SHP77 treated with DMSO at 0.1 percent for 48 hours (cell line): ENCODE results near the gene PRMT7.

Experiments
- DNase-seq: peaks from one replicate; lab custom pipeline; 2025; lab: John Stamatoyannopoulos, UW

Gene PRMT7

DNA sequence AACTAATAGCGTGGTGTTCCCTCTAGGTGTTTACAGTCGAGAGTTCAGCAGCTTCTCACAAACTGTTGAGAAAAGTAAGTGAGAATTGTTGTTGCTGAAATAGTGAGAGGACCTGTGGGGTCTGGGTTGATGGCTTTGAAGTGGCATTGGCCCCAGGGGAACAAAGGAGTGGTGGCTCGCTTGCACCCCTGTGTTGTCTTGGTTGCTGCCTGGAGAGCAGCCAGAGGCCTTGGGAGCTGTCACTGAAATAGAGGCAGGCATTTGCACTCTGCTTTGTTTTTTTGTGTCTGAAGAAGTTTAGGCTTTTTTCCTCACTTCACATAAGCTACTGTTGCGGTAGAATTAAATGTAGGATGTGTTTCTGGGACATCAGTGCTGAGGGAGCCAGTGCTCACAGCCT lies 36.8 kb downstream of the PRMT7 start:
- DNase-seq, result no peak

DNA sequence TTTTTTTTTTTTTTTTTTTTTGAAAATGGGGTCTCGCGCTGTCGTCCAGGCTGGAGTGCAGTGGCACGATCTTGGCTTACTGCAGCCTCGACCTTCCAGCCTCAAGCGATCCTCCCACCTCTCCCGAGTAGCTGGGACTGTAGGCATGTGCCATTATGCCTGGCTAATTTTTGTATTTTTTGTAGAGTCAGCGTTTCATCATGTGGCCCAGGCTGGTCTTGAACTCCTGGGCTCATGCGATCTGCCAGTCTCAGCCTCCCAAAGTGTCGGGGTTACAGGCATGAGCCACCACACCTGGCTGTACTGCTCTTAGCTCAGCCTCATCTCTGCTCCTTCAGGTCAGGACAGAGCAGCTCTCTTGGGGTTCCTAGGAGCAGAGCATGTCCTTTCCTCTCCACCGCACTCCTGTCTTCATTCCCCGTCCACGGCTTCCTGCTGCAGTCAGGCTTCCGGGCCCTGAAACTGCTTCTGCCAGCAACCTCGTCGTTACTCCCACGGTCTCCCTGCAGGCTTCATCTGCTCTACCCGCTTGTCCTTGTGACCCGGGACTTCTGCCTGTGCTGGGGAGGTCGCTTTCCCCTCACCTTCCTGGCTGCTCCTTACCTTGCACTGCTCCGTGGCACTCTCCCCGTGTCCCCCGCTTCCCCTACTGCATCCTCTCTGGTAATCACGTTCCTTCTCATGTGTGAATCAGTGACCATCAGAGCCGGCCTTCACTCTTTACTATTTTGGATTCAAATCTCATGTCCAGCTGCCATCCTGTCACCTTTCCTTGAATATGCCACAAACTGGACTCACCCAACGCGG lies 38.0 kb downstream of the PRMT7 start:
- DNase-seq, result no peak

DNA sequence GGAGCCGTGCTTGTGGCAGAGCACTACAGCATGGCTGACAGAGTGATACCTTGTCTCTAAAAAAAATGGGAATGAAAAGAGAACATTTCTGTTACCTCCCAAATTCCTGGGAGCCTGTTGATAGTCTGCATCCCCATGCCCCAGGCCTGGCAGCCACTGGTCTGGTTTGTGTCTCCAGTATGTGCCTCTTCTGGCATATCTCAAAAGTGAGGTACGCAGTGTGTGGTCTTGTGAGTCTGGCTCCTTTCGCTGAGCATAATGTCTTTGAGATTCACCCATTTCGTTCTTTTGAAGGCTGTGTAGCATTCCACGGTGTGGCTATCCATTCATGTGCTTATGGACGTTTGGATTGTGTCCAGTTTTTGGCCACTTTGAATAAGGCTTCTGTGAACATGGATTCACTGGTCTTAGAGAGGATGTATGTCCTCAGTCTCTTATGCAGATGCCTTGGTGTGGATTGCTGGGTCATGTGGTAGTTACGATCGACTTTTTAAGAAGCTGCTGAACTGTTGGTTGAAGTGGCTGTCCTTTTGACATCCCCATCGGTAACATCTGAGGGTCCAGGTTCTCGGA lies 39.1 kb downstream of the PRMT7 start:
- no peak for DNase-seq

DNA sequence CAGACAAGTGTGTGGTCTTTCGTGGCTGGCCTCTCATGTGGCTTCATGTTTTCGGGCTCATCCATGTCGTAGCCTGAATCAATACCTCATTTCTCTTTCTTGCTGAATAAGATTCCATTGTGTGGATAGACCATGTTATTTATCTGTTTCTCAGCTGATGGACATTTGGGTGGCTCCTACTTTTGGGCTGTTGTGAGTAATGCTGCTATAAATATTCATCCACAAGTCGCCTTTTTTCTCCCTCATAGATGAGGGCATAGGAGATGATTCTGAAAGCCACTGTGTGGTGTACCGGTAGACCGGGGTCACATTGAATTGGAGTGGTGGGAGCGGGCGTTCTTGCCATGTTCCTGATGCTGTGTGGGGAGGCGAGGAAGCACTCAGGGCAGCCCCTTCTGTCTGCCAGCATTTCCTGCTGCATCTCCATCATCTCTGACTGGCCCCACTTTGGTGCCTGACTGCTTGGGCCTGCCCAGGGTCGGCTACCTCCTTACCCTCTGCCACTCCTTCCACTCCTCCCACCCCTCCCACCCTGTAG lies 40.1 kb downstream of the PRMT7 start:
- no peak for DNase-seq

DNA sequence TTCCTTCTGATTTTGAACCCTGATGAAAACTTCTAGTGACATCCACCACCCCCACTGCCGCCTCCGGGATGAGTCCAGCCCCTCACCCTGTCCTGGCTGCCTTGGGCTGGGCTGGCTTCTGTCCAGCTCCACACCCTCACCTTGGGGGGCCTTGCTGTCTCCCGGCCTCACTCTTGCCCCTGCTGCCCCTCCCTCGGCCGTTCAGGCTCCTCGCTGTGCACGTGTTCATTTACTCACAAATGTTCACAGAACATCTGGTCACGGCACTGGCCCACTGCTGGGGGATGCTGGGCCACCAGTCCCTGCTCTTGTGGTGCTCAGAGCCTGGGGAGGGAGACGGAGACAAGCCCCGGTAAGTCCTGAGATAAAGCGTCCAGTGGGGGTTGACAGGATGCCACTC lies 40.6 kb downstream of the PRMT7 start:
- no peak for DNase-seq

DNA sequence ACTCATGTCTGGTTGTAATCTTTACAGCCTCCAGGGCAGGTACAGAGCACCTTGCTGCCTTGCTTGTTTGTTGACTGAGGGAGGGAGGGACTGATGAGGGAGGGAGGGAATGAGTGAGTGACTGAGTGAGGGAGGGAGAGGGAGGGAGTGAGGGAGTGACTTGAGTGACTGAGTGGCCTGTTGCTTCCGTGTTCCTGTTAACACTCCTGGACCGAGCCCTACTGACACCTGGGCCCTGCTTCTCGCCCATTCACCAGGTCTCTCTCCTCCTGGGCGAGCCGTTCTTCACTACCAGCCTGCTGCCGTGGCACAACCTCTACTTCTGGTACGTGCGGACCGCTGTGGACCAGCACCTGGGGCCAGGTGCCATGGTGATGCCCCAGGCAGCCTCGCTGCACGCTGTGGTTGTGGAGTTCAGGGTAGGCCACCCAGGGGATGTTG lies 41.2 kb downstream of the PRMT7 start:
- DNase-seq, result no peak

DNA sequence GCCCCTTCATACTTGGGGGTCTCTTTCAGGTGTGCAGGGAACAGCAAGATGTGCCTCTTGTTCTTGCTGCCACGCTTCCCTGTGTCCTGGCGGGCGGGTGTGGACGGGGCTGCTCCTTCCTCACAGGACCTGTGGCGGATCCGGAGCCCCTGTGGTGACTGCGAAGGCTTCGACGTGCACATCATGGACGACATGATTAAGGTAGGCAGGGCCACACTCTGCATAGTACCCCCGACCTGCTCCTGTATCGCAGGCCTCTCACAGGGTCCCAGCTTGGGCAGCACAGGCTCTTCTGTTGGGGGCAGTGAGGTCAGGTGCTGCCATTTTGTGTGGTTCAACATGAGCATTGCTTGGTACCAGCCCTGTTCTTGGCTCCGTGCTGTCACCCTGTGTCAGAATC lies 42.5 kb downstream of the PRMT7 start:
- DNase-seq, result no peak

DNA sequence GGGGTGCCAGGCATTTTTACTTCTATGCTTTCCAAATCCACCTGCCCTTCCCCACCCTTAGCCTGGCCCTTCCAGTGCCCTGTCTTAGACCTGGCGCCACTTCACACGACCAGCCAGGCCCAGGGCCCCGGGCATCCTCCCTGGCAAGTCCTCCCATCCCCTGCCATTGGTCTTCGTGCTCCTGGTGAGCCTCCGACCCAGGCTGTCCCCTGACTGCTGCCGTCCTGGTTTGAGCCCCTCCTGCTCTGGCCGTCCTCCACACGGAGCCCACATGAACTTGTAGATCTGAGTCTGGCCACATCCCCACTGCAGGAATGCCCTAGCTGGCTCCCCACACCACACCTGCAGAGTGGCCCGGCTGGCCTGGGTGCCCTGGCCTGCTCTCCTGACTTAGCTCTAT lies 44.0 kb downstream of the PRMT7 start:
- no peak for DNase-seq

DNA sequence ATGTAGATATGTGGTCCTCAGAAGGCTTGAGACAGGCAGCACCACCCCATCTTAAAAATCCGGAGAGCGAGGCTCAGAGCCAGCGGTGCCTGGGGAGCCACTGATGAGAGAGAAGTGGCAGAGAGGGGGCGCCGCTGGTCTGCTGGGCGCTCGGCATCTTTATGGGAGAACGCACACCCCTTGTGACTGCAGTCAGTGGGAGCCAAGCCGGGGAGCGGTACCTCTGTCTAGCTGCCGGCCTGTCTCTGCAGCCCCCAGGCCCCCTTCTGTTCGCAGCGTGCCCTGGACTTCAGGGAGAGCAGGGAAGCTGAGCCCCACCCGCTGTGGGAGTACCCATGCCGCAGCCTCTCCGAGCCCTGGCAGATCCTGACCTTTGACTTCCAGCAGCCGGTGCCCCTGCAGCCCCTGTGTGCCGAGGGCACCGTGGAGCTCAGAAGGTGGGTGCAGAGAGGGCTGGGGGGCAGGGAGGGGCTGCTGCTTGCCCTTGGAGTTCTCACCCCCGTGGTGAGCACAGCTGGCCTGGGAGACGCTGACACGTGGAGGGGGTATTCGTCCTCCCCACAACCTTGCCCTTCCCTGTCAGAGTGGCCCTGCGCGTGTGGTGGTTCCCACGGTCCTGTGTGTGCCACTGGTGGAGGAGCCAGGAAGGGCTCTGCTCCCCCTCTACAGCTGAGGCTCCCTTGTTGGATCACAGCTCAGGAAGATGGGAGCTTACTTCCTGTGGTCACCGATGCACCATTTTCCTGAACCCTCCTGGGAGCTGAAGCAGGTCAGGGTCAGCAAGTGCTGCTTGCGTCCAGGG lies 44.8 kb downstream of the PRMT7 start:
- DNase-seq, result no peak

DNA sequence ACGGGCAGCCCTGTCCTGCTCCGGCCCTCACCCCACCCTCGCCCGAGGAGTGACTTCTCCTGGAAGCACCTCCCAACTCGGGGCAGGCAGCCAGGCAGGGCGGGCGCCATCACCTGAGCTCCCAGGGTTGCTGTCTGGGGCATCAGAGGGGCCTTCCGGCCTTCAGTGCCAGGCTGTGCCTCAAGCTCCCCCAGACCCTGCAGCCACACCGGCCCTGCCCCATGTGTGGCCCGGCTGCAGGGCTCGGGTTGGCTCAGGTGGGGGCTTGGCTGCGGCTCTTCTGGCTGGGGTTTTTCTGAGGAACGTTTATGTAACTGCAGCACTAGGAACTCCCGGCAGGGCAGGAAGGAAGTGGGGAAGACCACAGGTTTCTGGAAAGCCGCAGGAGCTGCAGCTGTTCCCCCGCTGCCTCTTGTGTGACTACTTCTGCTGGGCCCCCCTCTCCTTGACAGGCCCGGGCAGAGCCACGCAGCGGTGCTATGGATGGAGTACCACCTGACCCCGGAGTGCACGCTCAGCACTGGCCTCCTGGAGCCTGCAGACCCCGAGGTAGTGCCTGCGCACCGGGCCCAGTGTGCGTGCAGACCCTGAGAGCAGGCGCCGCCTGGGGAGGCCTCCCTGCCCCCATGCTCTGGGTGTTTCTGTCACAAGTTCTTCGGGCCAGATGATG lies 45.6 kb downstream of the PRMT7 start:
- no peak for DNase-seq

DNA sequence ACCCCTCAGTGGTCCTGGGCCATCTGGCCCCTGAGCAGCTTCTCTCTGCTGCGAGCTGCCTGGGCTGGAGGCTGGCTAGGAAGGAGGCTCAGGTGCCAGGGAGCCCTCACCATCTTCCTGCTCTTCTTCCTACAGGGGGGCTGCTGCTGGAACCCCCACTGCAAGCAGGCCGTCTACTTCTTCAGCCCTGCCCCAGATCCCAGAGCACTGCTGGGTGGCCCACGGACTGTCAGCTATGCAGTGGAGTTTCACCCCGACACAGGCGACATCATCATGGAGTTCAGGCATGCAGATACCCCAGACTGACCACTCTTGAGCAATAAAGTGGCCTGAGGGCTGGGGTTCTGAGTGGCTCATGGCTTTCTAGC lies 46.1 kb downstream of the PRMT7 start:
- no peak for DNase-seq

DNA sequence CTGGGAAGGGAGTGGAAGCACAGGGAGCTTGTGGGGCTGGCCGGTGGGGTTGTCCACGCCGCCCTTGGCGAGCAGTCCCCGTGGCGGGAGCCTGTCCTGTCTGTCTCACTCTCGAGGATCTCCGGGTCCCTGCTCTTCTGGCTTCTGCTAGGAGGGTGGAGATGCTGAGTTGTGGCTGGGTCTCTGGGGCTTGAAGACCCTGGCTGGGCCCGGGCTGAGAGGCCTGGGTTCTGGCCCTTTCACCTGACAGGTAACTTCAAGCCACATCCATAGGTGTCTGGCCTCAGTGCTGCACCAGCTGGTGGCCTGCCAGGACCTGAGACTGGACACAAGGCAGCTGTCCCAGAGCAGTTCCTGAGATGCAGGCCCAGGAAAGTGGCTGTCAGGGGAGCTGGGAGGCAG lies 46.7 kb downstream of the PRMT7 start:
- DNase-seq, result no peak

DNA sequence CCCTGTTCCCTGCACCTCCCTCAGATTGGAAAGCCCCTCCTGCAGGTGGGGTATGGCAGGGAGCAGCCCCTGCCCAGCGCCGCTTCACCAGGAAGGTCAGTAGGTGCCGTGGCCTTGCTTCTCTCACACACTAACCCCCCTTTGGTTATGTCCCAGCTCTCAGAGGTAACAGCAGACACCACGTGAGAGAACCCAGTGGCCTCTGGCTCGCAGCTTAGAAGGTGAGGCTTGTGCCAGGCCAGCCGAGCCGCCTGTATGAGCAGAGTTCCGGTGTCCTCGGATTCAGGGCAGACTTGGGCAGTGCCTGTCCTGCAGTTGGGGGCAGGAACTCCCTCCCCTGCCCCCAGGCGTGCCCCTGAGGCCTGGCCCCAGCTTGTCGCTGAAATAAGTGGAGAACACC lies 47.1 kb downstream of the PRMT7 start:
- DNase-seq, result no peak

DNA sequence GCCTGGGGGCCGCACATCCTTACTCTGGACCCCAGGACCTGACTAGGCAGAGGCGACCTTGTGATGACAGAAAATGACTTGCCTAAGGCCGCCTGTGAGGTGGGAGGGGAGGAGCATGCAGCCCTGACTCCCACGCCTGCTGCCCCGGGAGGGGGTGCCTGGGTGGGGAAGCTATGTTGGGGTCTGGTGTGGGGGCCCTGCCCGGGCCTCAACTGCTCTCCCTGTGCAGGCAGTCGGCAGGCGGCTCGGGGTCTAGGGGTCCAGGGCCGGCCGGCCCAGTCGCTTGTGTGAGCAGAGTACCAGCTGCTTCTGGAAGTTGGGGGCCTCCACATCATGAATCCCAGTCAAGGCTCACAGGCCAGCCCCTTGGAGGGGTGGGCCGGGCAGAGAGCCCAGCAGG lies 48.1 kb downstream of the PRMT7 start:
- DNase-seq, result no peak

DNA sequence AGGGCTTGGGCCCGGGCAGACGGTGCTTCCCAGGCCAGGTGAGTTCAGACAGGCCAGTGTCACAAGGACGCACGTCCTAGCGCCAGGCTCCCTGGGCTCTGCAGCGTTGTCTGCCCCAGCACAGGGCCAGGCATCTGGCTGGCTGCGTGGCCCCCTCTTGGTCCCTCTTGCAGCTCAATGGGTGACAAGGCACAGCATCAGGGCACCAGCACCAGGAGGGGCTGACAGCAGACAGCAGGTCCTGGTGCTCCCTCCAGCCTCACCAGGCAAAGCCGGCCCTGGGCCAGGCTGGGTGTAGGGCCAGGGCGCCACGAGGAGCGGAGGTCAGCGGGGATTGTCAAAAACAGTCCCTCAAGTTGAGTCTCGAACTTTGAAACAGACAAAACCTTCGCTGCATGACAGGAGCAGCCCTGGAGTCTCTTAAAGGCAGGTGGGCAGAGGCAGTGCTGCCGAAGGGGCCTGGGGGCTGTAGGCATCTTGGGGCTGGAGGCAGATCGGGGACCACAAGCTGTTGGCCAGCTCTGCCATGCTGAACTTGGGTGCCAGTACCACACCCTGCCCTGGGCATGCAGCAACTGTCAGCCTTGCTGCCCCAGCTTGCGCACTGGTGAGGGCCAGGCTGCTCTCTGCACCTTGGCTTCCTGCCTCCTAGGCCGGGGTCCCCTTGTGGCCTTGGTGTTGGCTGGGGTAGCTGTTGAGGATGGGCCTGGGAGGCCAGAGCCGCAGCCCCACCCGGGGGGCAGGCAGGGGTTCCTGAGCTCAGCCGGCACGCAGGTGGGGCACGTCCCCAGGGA lies 48.8 kb downstream of the PRMT7 start:
- no peak for DNase-seq

DNA sequence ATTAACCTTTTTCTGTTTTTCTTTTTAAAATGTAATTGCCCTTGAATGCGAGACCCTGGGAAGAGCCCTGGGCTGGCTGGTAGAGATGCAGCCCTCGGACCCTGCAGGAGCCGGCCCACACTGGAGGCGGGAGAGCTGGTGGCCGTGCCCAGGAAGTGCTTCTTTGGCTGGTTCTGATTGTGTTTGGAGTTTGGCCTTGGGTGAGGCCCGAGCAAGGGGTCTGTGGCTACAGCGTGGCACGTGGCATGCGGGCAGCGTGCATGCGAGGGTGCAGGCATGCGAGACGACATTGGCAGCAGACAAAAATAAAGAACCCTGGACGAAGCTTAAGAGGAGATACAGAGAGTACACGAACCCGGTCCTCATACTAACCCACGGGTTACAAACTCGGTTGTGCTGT lies 49.7 kb downstream of the PRMT7 start:
- DNase-seq, result no peak

DNA sequence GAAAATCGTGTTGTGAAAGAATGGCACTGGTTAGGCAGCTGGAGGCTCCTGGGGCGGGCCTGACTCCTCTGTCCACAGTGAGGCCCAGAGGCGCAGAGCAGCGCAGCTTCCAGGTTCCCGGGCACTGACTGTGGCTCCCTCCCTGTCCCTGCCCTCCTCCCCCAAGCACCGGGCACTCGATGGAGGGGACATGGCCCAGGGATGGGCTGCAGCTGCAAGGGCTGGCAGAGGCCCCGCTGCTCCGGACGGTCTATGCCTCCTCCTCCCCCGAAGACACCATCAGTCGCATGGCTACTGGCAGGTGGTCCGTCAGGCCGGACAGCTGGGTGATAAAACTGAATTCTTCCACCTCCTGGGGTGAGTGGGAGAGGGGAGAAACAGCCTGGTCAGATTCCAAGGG lies 50.1 kb downstream of the PRMT7 start:
- DNase-seq, result peak; percentile 22

DNA sequence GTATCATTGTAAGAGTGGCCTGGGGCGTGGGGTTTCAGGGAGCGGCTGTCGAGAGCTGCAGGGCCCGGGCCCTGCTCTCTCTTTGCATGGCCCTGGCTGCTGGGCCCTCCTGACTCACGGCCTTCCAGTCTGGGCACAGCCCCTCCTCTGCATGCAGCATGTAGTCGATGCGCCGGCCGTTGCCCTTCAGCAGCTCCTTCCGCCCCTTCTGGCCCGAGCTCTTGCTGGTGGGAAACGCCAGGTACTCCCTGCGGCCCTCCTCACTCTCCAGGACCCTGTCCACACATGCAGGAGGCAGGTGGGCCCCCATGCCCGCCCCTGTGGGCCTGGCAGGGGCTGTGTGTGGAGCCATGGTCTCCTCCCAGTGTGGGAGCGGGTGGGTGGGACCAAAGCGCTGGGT lies 50.7 kb downstream of the PRMT7 start:
- no peak for DNase-seq

DNA sequence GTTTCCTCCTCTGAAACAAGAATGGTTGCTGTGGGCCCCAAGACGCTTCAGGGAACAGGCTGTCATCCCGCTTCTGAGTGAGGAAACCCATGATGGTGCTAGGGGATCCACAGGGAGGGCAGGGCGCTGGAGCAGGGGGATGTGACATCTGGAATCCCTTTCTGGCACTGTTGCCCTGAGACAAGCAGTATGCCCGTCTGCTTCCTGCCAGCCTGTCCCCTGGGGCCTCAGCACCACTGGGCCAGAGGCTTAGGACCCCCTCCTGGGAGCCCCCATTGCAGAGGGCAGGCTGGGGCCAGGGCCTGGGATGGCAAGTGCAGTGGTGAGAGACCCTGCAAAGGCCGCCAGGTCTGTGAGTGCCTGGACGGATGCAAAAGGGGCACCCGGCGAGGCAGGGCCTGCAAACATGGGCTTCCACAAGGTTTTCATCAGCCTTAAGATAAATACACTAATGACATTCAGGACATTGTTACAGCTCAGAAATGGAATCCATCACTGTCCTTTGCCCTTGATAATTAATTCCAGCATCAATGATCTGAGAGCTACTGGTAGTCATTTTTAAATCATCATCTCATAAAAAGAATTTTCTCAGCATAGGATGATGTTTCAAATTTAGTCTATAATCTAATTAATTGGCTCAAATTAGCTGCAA lies 51.6 kb downstream of the PRMT7 start:
- no peak for DNase-seq

DNA sequence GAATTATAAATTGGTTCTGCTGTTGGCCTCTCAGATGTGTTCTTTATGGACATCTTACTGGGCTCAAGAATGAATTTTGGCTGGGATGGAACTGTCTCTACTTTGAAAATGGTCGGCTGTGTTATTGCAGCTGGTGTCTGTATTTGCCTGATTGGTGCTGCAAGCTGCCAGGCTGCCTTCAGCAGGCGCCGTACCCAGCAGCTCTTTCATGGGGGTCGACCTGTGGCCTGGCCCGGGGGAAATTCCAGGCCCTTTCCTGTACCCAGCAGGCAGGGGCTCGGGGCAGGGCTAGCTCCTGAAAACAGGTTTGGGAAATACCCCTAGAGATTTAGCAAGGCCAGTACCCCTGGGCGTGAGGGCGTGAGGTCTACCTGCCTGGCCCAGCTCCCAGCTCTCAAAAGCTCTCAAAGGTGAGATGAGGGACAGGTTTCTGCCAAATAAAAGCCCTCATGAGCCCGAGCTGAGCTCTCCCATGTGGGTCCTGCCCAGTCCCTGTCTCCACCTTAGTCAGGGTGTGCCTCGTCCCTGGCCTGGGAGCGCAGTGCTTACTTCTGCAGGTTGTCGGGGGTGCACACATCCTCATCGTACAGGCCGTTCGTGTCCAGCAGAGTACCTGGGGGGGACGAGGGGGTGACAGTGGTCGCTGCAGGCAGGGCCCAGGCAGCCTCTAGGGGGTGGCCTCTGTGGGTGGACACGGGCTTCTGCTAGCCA lies 52.3 kb downstream of the PRMT7 start:
- DNase-seq, result peak; percentile 20
